HL-60/S4 treated with phorbol 12-myristate 13-acetate at 8.2 ng/mL for 4 days and 3 days (cell line): ENCODE measurements around the gene KPNA5.

Source experiments
- in situ Hi-C: fragments of 300-500 bp; cut with MboI; formaldehyde crosslinking; loops from 2 replicates; pipeline ENCODE4 v1.15.0; 2022; ENCODE audit warnings: low sequenced_read_pairs

The KPNA5 gene

DNA sequence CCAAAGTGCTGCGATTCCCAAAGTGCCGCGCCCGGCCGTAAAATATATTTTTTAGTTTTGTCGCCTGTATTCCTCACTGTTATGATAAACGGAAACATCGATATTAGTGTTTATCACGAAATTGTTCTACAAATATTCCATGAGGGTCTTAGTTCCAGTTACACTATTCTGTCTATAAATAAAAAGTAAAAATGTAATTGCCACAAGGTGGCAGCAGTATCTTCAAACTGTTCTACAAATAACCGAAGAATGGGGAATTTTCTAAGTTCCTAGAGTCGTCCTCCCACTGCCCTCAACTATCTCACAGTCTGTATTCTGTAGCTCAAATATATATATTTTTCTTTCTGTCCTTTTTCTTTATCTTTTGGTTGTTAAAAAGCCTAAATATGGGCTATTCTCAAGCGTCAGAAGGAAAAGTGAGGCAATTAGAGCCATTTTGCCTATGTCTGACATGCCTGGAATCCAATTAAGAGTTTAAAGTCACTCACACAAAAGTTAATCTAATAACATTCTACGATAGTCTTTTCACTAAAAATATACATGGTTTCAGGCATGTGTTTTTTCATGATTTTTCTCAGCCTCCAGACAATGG is 98.7 kb downstream of the KPNA5 start:
- in situ Hi-C loops: no loop called here

DNA sequence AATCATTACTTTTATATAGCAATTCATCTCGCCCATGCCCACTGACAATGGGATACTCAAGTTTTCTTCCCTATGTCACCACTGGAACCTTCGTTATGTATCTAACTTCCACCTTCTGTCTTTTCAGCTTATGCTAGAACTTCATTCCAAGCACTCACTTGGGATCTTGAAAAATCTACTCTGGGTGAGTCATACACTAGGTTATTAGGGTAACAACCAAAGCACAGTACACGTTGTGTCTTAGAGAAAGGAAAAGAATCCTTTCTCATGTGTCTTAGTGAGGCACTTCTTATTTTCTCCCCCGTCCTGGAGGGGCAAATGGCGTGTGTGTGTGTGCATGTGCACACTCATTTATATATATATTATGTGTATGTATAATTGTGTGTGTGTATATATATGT is 102.8 kb downstream of the KPNA5 start:
- in situ Hi-C loops: no loop called here
